ENCODE results near the gene GRM7. TPM values are rescaled to one million over a fixed set of nuclear protein-coding genes. Genes with fewer than 3 reads are reported as not detected.

The GRM7 gene
- total and polyA plus RNA-seq, 2 of the 4 experiments (the other 2 are of a cell fraction) = not detected

- in situ Hi-C loops (cut with MboI; ENCODE audit: low sequenced_read_pairs) = no loop called here
- no peaks in the 10 kb centered on the region for H3K4me1 ChIP-seq (ENCODE audit: control insufficient read depth, insufficient read depth, low read length)
- intact Hi-C loops (cut with micrococcal nuclease) = no loop called here
- H2BK20ac ChIP-seq (ENCODE audit: low read depth, low read length) = no peak overlapping the region
- peaks cover 7% of the 10 kb centered on the region for H3K9me3 ChIP-seq (ENCODE audit: control insufficient read depth, insufficient read depth, low read length)
- H4K20me1 ChIP-seq (ENCODE audit: insufficient read depth, low read length) = no peaks in the 10 kb centered on the region
- BruUV-seq (replicated peaks) = no TSS peak
- no peak overlapping the region for H2BK15ac ChIP-seq (ENCODE audit: low read depth, low read length)
- dilution Hi-C loops (cut with HindIII; ENCODE audit: low sequenced_read_pairs, unreplicated experiment) = no loop called here
- no peak overlapping the region for H2AK5ac ChIP-seq (ENCODE audit: low read depth, low read length)
- WGBS, 2 experiments (ENCODE audit: extremely low coverage in 2 of 2, insufficient read length in 1 of 2) = no CpG with 5 or more reads among the region's 1 CpG
- no peak overlapping the region for H3K23ac ChIP-seq (ENCODE audit: low read depth, low read length)
- H3K27ac ChIP-seq (ENCODE audit: insufficient read depth, low read length) = no peak overlapping the region
- H4K5ac ChIP-seq (ENCODE audit: low read depth, low read length) = no peak overlapping the region
- no peak for DNase-seq
- no peak overlapping the region for H4K8ac ChIP-seq (ENCODE audit: low read depth in 2 of 2, low read length in 2 of 2)
- no peak overlapping the region for H3K56ac ChIP-seq (ENCODE audit: extremely low read depth, insufficient read depth, low read length)
- no peaks in the 10 kb centered on the region for H3K27me3 ChIP-seq (ENCODE audit: control insufficient read depth, insufficient read depth, low read length)
- CTCF ChIA-PET = interaction anchor here (0.6 kb wide), 1 partner anchor 889 kb away, joined by 5 read pairs; no protein-coding TSS in a partner anchor
- H3K18ac ChIP-seq (ENCODE audit: low read depth, low read length) = no peak overlapping the region
- H3K36me3 ChIP-seq (ENCODE audit: control insufficient read depth, insufficient read depth, low read length) = no peaks in the 10 kb centered on the region
- no peak overlapping the region for H3K9ac ChIP-seq (ENCODE audit: low read depth, low read length)
- H3K14ac ChIP-seq (replicated peaks; ENCODE audit: low read depth, low read length) = no peak overlapping the region
- no peak overlapping the region for H4K91ac ChIP-seq (ENCODE audit: insufficient read depth, low read depth, low read length)
- no peaks in the 10 kb centered on the region for H3K79me1 ChIP-seq (ENCODE audit: low read depth in 1 of 2, low read length in 2 of 2)
- H3K4ac ChIP-seq (ENCODE audit: low read depth, low read length) = no peak overlapping the region
- TF ChIP-seq RFX5 (IDR thresholded peaks at IDR 0.05; ENCODE audit: low read depth, low read length) (no peak), USF2 (IDR thresholded peaks at IDR 0.05; ENCODE audit: low read depth, low read length) (no peak)
- no peak overlapping the region for H3K4me2 ChIP-seq (ENCODE audit: low read depth, low read length)
- no peak overlapping the region for H2AFZ ChIP-seq (replicated peaks; ENCODE audit: low read length, poor library complexity)
- no peak overlapping the region for H2BK5ac ChIP-seq (ENCODE audit: low read depth, low read length, poor library complexity, severe bottlenecking)
- POLR2A ChIA-PET (ENCODE audit: unreplicated experiment) = no interaction called here
- ATAC-seq (ENCODE audit: low read depth) = no peak
- H3K4me3 ChIP-seq (ENCODE audit: insufficient read depth, low read depth, low read length) = no peak overlapping the region
- H2AK9ac ChIP-seq (replicated peaks; ENCODE audit: low read depth, low read length, poor library complexity) = no peak overlapping the region
- H3K9me1 ChIP-seq (ENCODE audit: insufficient read depth, low read length) = no peaks in the 10 kb centered on the region
- H2BK120ac ChIP-seq (ENCODE audit: low read depth, low read length) = no peak overlapping the region
Measured at GRCh38 chr3:7328339-7328738, 467.4 kb downstream of the GRM7 start.

Measured in IMR-90 (cell line).